Fibroblast of skin of abdomen (primary cell): Measurements from ENCODE around the gene SMARCE1.
"Not testable (repeated sequence)": the region's sequence is repeated elsewhere in the genome, so short reads cannot be mapped to it uniquely, and the experiment has no call there.

ENCODE experiments used
- DNase-seq: peaks from one replicate; pipeline ENCODE4 v3.0.0-alpha.2; 2013

Gene SMARCE1

GRCh38 chr17:40608061-40608581 lies 39.5 kb downstream of the SMARCE1 start:
- DNase-seq, result no peak

GRCh38 chr17:40607641-40608040 lies 40.0 kb downstream of the SMARCE1 start:
- no peak for DNase-seq

GRCh38 chr17:40606548-40607353 lies 40.9 kb downstream of the SMARCE1 start:
- no peak for DNase-seq

GRCh38 chr17:40605306-40605705 lies 42.3 kb downstream of the SMARCE1 start:
- no peak for DNase-seq

GRCh38 chr17:40604327-40605080 lies 43.1 kb downstream of the SMARCE1 start:
- no peak for DNase-seq

GRCh38 chr17:40602445-40603443 lies 44.9 kb downstream of the SMARCE1 start:
- DNase-seq, result no peak

- no peak for DNase-seq
These were observed 47.1 kb downstream of the SMARCE1 start for GRCh38 chr17:40600486-40601046.

- DNase-seq, result no peak
These were observed 48.2 kb downstream of the SMARCE1 start for GRCh38 chr17:40599468-40599763.

- DNase-seq, result peak; percentile 12
These were observed 48.8 kb downstream of the SMARCE1 start for GRCh38 chr17:40598619-40599467.

GRCh38 chr17:40598301-40598618 lies 49.4 kb downstream of the SMARCE1 start:
- DNase-seq, result no peak

GRCh38 chr17:40597556-40598300 lies 49.9 kb downstream of the SMARCE1 start:
- DNase-seq, result no peak

- no peak for DNase-seq
These were observed 50.5 kb downstream of the SMARCE1 start for GRCh38 chr17:40597156-40597555.

- no peak for DNase-seq
These were observed 51.2 kb downstream of the SMARCE1 start for GRCh38 chr17:40596261-40596919.

- no peak for DNase-seq
These were observed 56.9 kb downstream of the SMARCE1 start for GRCh38 chr17:40590742-40591141.

GRCh38 chr17:40588552-40588951 lies 59.1 kb downstream of the SMARCE1 start:
- no peak for DNase-seq

- not testable (repeated sequence) for DNase-seq
These were observed 61.4 kb downstream of the SMARCE1 start for GRCh38 chr17:40586264-40586663.

GRCh38 chr17:40584950-40585349 lies 62.7 kb downstream of the SMARCE1 start:
- DNase-seq, result not testable (repeated sequence)

- no peak for DNase-seq
These were observed 65.2 kb downstream of the SMARCE1 start for GRCh38 chr17:40582328-40582901.

GRCh38 chr17:40580140-40580539 lies 67.5 kb downstream of the SMARCE1 start:
- no peak for DNase-seq

GRCh38 chr17:40579471-40579870 lies 68.1 kb downstream of the SMARCE1 start:
- no peak for DNase-seq
